GM10847 (cell line): ENCODE results near the gene JCAD.

Experiments used
- POLR2A ChIP-seq: IDR thresholded peaks from 2 replicates; pipeline ENCODE4 v1.6.1; 2011; ENCODE audit not compliant: insufficient read length; ENCODE audit errors: extremely low read depth

Gene JCAD

GRCh38 chr10:30059209-30060107, at the start of gene JCAD:
TSS of gene JCAD (minus strand) at chr10:30059586. CDS start at chr10:30047812, 11,774 bp downstream.
- TF ChIP-seq POLR2A: no peak

- no peak for TF ChIP-seq POLR2A
These were observed 47.6 kb upstream of the JCAD start for GRCh38 chr10:30106987-30107386.

- TF ChIP-seq POLR2A: no peak
These were observed 44.4 kb upstream of the JCAD start for GRCh38 chr10:30103595-30104320.

- TF ChIP-seq POLR2A: no peak
These were observed 39.7 kb upstream of the JCAD start for GRCh38 chr10:30099101-30099500.

- TF ChIP-seq POLR2A: no peak
These were observed 39.2 kb upstream of the JCAD start for GRCh38 chr10:30098629-30099028.

- TF ChIP-seq POLR2A: no peak
These were observed 37.2 kb upstream of the JCAD start for GRCh38 chr10:30096564-30096963.

- no peak for TF ChIP-seq POLR2A
These were observed 36.4 kb upstream of the JCAD start for GRCh38 chr10:30095631-30096422.

- TF ChIP-seq POLR2A: no peak
These were observed 35.2 kb upstream of the JCAD start for GRCh38 chr10:30094601-30095000.

- TF ChIP-seq POLR2A: no peak
These were observed 34.0 kb upstream of the JCAD start for GRCh38 chr10:30093303-30093950.

GRCh38 chr10:30092151-30092790, 32.9 kb upstream of the JCAD start:
- no peak for TF ChIP-seq POLR2A

GRCh38 chr10:30091136-30091535, 31.8 kb upstream of the JCAD start:
- TF ChIP-seq POLR2A: no peak

- no peak for TF ChIP-seq POLR2A
These were observed 28.8 kb upstream of the JCAD start for GRCh38 chr10:30088178-30088577.

GRCh38 chr10:30083934-30084333, 24.5 kb upstream of the JCAD start:
- TF ChIP-seq POLR2A: no peak

- TF ChIP-seq POLR2A: no peak
These were observed 21.8 kb upstream of the JCAD start for GRCh38 chr10:30081182-30081581.
